ENCODE results near the gene MDN1.

The MDN1 gene

DNA sequence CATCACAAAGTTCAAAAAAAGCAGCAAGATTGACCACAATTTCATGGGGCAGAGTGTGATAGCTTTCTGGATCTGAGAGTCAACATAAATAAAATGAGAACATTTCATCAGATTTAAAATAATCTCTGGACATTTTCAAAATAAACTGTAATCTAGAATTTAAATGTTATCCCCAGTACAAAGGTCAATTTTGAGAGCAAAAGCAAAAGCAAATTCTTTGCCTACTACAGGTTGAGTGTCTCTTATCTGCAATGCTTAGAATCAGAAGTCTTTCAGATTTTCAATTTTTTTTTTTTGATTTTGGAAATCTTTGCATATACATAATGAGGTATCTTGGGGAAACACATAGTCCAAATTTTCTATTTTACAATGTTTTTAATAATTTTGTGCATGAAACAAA is 113.5 kb downstream of the MDN1 start:
- TF ChIP-seq GLIS3 (CRISPR knock-in tag; IDR thresholded peaks at IDR 0.05): no peak
- no peak for ATAC-seq

DNA sequence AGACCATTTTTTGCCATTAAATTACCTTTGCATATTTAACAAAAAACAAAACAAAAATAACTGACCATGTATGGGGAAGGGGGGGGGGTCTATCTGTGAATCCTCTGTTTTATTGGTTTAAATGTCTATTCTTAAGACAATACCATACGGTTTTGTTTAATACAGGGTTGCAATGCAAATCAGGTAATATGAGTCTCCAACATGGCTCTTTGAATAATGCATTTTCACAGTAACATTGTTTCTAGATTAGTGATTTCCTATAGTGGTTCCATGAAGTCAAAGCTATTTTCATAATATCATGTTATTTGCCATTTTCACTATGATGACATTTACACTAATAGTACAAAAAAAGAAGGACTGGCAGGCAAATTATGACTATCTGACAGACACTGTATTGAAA is 116.3 kb downstream of the MDN1 start:
- no peak for ATAC-seq

DNA sequence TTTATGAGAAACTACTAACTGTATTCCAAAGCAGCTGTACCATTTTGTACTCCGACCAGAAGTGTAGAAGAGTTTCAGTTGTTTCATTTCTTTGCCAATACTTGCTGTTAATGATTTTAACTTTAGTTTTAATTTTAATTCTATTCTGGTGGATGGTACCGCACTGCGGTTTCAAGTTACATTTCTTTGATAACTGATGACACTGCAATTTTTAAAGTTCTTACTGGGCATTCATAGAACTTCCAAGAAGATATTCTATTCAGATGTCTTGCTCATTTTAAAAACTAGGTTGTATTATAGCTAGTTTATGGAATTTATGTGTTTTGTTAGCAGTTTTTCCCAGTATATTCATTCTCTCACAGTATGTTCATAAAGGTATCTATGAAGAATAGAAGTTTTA is 117.2 kb downstream of the MDN1 start:
- no peak for ATAC-seq

More for the DNA sequence above, 116.3 kb downstream of the MDN1 start:
- TF ChIP-seq, protein P1, sequence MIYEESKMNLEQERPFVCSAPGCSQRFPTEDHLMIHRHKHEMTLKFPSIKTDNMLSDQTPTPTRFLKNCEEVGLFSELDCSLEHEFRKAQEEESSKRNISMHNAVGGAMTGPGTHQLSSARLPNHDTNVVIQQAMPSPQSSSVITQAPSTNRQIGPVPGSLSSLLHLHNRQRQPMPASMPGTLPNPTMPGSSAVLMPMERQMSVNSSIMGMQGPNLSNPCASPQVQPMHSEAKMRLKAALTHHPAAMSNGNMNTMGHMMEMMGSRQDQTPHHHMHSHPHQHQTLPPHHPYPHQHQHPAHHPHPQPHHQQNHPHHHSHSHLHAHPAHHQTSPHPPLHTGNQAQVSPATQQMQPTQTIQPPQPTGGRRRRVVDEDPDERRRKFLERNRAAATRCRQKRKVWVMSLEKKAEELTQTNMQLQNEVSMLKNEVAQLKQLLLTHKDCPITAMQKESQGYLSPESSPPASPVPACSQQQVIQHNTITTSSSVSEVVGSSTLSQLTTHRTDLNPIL (CRISPR knock-in tag; IDR thresholded peaks at IDR 0.05; ENCODE audit: low read depth): no peak
- TF ChIP-seq TCF4 (CRISPR knock-in tag; IDR thresholded peaks at IDR 0.05; ENCODE audit: borderline replicate concordance) (no peak), ZFP30 (CRISPR knock-in tag; IDR thresholded peaks at IDR 0.05) (no peak), BACH2 (CRISPR knock-in tag; IDR thresholded peaks at IDR 0.05; ENCODE audit: borderline replicate concordance) (no peak), RARB (CRISPR knock-in tag; IDR thresholded peaks at IDR 0.05) (no peak), SNAI2 (CRISPR knock-in tag; IDR thresholded peaks at IDR 0.05) (no peak), ESRRG (CRISPR knock-in tag; IDR thresholded peaks at IDR 0.05) (no peak), ZC3H10 (CRISPR knock-in tag; IDR thresholded peaks at IDR 0.05) (no peak), OSR1 (CRISPR knock-in tag; IDR thresholded peaks at IDR 0.05) (no peak), PPARA (CRISPR knock-in tag; IDR thresholded peaks at IDR 0.05; ENCODE audit: borderline replicate concordance) (no peak), ISL1 (CRISPR knock-in tag; IDR thresholded peaks at IDR 0.05) (no peak), ZNF565 (CRISPR knock-in tag; conservative IDR thresholded peaks at IDR 0.05; ENCODE audit: low read depth) (no peak), ZNF8 (CRISPR knock-in tag; IDR thresholded peaks at IDR 0.05) (no peak)
- TF ChIP-seq, protein P2, sequence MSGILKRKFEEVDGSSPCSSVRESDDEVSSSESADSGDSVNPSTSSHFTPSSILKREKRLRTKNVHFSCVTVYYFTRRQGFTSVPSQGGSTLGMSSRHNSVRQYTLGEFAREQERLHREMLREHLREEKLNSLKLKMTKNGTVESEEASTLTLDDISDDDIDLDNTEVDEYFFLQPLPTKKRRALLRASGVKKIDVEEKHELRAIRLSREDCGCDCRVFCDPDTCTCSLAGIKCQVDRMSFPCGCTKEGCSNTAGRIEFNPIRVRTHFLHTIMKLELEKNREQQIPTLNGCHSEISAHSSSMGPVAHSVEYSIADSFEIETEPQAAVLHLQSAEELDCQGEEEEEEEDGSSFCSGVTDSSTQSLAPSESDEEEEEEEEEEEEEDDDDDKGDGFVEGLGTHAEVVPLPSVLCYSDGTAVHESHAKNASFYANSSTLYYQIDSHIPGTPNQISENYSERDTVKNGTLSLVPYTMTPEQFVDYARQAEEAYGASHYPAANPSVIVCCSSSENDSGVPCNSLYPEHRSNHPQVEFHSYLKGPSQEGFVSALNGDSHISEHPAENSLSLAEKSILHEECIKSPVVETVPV (CRISPR knock-in tag; IDR thresholded peaks at IDR 0.05): no peak
- TF ChIP-seq, protein P3, sequence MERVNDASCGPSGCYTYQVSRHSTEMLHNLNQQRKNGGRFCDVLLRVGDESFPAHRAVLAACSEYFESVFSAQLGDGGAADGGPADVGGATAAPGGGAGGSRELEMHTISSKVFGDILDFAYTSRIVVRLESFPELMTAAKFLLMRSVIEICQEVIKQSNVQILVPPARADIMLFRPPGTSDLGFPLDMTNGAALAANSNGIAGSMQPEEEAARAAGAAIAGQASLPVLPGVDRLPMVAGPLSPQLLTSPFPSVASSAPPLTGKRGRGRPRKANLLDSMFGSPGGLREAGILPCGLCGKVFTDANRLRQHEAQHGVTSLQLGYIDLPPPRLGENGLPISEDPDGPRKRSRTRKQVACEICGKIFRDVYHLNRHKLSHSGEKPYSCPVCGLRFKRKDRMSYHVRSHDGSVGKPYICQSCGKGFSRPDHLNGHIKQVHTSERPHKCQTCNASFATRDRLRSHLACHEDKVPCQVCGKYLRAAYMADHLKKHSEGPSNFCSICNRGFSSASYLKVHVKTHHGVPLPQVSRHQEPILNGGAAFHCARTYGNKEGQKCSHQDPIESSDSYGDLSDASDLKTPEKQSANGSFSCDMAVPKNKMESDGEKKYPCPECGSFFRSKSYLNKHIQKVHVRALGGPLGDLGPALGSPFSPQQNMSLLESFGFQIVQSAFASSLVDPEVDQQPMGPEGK (CRISPR knock-in tag; IDR thresholded peaks at IDR 0.05; ENCODE audit: borderline replicate concordance): no peak
- TF ChIP-seq, protein P4, sequence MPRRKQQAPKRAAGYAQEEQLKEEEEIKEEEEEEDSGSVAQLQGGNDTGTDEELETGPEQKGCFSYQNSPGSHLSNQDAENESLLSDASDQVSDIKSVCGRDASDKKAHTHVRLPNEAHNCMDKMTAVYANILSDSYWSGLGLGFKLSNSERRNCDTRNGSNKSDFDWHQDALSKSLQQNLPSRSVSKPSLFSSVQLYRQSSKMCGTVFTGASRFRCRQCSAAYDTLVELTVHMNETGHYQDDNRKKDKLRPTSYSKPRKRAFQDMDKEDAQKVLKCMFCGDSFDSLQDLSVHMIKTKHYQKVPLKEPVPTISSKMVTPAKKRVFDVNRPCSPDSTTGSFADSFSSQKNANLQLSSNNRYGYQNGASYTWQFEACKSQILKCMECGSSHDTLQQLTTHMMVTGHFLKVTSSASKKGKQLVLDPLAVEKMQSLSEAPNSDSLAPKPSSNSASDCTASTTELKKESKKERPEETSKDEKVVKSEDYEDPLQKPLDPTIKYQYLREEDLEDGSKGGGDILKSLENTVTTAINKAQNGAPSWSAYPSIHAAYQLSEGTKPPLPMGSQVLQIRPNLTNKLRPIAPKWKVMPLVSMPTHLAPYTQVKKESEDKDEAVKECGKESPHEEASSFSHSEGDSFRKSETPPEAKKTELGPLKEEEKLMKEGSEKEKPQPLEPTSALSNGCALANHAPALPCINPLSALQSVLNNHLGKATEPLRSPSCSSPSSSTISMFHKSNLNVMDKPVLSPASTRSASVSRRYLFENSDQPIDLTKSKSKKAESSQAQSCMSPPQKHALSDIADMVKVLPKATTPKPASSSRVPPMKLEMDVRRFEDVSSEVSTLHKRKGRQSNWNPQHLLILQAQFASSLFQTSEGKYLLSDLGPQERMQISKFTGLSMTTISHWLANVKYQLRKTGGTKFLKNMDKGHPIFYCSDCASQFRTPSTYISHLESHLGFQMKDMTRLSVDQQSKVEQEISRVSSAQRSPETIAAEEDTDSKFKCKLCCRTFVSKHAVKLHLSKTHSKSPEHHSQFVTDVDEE (CRISPR knock-in tag; IDR thresholded peaks at IDR 0.05): no peak
- TF ChIP-seq, protein P5, sequence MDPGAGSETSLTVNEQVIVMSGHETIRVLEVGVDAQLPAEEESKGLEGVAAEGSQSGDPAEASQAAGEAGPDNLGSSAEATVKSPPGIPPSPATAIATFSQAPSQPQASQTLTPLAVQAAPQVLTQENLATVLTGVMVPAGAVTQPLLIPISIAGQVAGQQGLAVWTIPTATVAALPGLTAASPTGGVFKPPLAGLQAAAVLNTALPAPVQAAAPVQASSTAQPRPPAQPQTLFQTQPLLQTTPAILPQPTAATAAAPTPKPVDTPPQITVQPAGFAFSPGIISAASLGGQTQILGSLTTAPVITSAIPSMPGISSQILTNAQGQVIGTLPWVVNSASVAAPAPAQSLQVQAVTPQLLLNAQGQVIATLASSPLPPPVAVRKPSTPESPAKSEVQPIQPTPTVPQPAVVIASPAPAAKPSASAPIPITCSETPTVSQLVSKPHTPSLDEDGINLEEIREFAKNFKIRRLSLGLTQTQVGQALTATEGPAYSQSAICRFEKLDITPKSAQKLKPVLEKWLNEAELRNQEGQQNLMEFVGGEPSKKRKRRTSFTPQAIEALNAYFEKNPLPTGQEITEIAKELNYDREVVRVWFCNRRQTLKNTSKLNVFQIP (CRISPR knock-in tag; IDR thresholded peaks at IDR 0.05; ENCODE audit: borderline replicate concordance, low read depth): no peak

More for the DNA sequence above, 117.2 kb downstream of the MDN1 start:
- TF ChIP-seq RARB (CRISPR knock-in tag; IDR thresholded peaks at IDR 0.05): no peak
- TF ChIP-seq PPARA (CRISPR knock-in tag; IDR thresholded peaks at IDR 0.05; ENCODE audit: borderline replicate concordance): no peak
- TF ChIP-seq, protein P5 (CRISPR knock-in tag; IDR thresholded peaks at IDR 0.05; ENCODE audit: borderline replicate concordance, low read depth): no peak
- no peak for TF ChIP-seq ISL1 (CRISPR knock-in tag; IDR thresholded peaks at IDR 0.05)
